ENCODE data around the gene NGRN.

- TF ChIP-seq, protein P1, sequence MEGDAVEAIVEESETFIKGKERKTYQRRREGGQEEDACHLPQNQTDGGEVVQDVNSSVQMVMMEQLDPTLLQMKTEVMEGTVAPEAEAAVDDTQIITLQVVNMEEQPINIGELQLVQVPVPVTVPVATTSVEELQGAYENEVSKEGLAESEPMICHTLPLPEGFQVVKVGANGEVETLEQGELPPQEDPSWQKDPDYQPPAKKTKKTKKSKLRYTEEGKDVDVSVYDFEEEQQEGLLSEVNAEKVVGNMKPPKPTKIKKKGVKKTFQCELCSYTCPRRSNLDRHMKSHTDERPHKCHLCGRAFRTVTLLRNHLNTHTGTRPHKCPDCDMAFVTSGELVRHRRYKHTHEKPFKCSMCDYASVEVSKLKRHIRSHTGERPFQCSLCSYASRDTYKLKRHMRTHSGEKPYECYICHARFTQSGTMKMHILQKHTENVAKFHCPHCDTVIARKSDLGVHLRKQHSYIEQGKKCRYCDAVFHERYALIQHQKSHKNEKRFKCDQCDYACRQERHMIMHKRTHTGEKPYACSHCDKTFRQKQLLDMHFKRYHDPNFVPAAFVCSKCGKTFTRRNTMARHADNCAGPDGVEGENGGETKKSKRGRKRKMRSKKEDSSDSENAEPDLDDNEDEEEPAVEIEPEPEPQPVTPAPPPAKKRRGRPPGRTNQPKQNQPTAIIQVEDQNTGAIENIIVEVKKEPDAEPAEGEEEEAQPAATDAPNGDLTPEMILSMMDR (IDR thresholded peaks at IDR 0.05) = no peak
- TF ChIP-seq POLR2A (IDR thresholded peaks at IDR 0.05) = peak; percentile 51 to 77
These were observed at the start of gene NGRN for GRCh38 chr15:90265271-90266060.
